GM12892 (cell line): ENCODE measurements around the gene PHF20.

Experiments
- POLR2A ChIP-seq: IDR thresholded peaks from 2 replicates; pipeline ENCODE4 v1.6.1; 2011; ENCODE audit warnings: low read depth, low read length, control low read depth
- POLR2AphosphoS5 ChIP-seq: IDR thresholded peaks from 2 replicates; pipeline ENCODE4 v1.6.1; 2011; ENCODE audit warnings: low read depth, low read length, control low read depth

- TF ChIP-seq POLR2A (no peak), POLR2AphosphoS5 (0 out of 2 replicates have a peak, but pooled peaks have one; percentile 7)
These were observed 33.2 kb upstream of the PHF20 start for GRCh38 chr20:35738410-35739179.
